Measurements from ENCODE around the gene PI16. TPM values are rescaled to one million over a fixed set of nuclear protein-coding genes. Genes with fewer than 3 reads are reported as not detected.
A peak's percentile ranks its signal among the peaks of the same experiment; 100 is the strongest.

PI16 gene
- total RNA-seq, 1 donor from 2014 or later, result 20.5 TPM

- peaks cover 71% of the 10 kb centered on the region for H3K36me3 Mint-ChIP-seq (ENCODE audit: low read depth, unreplicated experiment)
These were observed 22.4 kb downstream of the PI16 start for GRCh38 chr6:36976931-36977330.

GRCh38 chr6:36977470-36977941 is 23.0 kb downstream of the PI16 start:
- Mint-ChIP-seq H3K4me3 (ENCODE audit: unreplicated experiment) (peak overlapping the region; percentile 70), H3K36me3 (ENCODE audit: low read depth, unreplicated experiment) (peaks cover 68% of the 10 kb centered on the region), H3K4me1 (ENCODE audit: unreplicated experiment) (peaks cover 14% of the 10 kb centered on the region), H3K27me3 (ENCODE audit: unreplicated experiment) (peaks cover 5% of the 10 kb centered on the region), H3K27ac (ENCODE audit: unreplicated experiment) (no peak overlapping the region), H3K9me3 (ENCODE audit: unreplicated experiment) (no peaks in the 10 kb centered on the region)
- no peak for DNase-seq (ENCODE audit: low spot score)
- peak; percentile 51 for TF ChIP-seq CTCF (IDR thresholded peaks at IDR 0.05; ENCODE audit: unreplicated experiment)

More at GRCh38 chr6:36976931-36977330, 22.4 kb downstream of the PI16 start:
- Mint-ChIP-seq H3K4me3 (ENCODE audit: unreplicated experiment) (no peak overlapping the region), H3K27ac (ENCODE audit: unreplicated experiment) (peak overlapping the region; percentile 57), H3K27me3 (ENCODE audit: unreplicated experiment) (peaks cover 4% of the 10 kb centered on the region), H3K9me3 (ENCODE audit: unreplicated experiment) (no peaks in the 10 kb centered on the region), H3K4me1 (ENCODE audit: unreplicated experiment) (peaks cover 12% of the 10 kb centered on the region)
- no peak for DNase-seq (ENCODE audit: low spot score)
- no peak for TF ChIP-seq CTCF (IDR thresholded peaks at IDR 0.05; ENCODE audit: unreplicated experiment)

GRCh38 chr6:36978421-36979346 is 24.1 kb downstream of the PI16 start:
- peak overlapping the region; percentile 3 for H3K27ac Mint-ChIP-seq (ENCODE audit: unreplicated experiment)

GRCh38 chr6:36979347-36979742 is 24.8 kb downstream of the PI16 start:
- Mint-ChIP-seq H3K27me3 (ENCODE audit: unreplicated experiment) (peaks cover 5% of the 10 kb centered on the region), H3K9me3 (ENCODE audit: unreplicated experiment) (no peaks in the 10 kb centered on the region), H3K27ac (ENCODE audit: unreplicated experiment) (no peak overlapping the region), H3K36me3 (ENCODE audit: low read depth, unreplicated experiment) (peaks cover 55% of the 10 kb centered on the region), H3K4me1 (ENCODE audit: unreplicated experiment) (peaks cover 14% of the 10 kb centered on the region), H3K4me3 (ENCODE audit: unreplicated experiment) (no peak overlapping the region)
- DNase-seq (ENCODE audit: low spot score), result no peak
- no peak for TF ChIP-seq CTCF (IDR thresholded peaks at IDR 0.05; ENCODE audit: unreplicated experiment)

More at GRCh38 chr6:36978421-36979346, 24.1 kb downstream of the PI16 start:
- no peaks in the 10 kb centered on the region for H3K9me3 Mint-ChIP-seq (ENCODE audit: unreplicated experiment)
- peaks cover 14% of the 10 kb centered on the region for H3K4me1 Mint-ChIP-seq (ENCODE audit: unreplicated experiment)
- no peak for TF ChIP-seq CTCF (IDR thresholded peaks at IDR 0.05; ENCODE audit: unreplicated experiment)
- H3K27me3 Mint-ChIP-seq (ENCODE audit: unreplicated experiment), result peaks cover 5% of the 10 kb centered on the region
- DNase-seq (ENCODE audit: low spot score), result no peak
- H3K36me3 Mint-ChIP-seq (ENCODE audit: low read depth, unreplicated experiment), result peaks cover 59% of the 10 kb centered on the region
- no peak overlapping the region for H3K4me3 Mint-ChIP-seq (ENCODE audit: unreplicated experiment)

GRCh38 chr6:36980129-36980528 is 25.6 kb downstream of the PI16 start:
- Mint-ChIP-seq H3K4me3 (ENCODE audit: unreplicated experiment) (no peak overlapping the region), H3K36me3 (ENCODE audit: low read depth, unreplicated experiment) (peaks cover 48% of the 10 kb centered on the region), H3K27me3 (ENCODE audit: unreplicated experiment) (peaks cover 5% of the 10 kb centered on the region), H3K9me3 (ENCODE audit: unreplicated experiment) (no peaks in the 10 kb centered on the region), H3K4me1 (ENCODE audit: unreplicated experiment) (peaks cover 14% of the 10 kb centered on the region), H3K27ac (ENCODE audit: unreplicated experiment) (peak overlapping the region; percentile 4)
- DNase-seq (ENCODE audit: low spot score), result no peak
- no peak for TF ChIP-seq CTCF (IDR thresholded peaks at IDR 0.05; ENCODE audit: unreplicated experiment)

All from endothelial cell (in vitro differentiated cells).